Upper lobe of left lung (tissue), 4 donors: ENCODE data around the gene FDXR.

Experiments used
- CTCF ChIP-seq, 6 experiments: fragments of 450-650 bp in 4 of 6; fragments of 200-600 bp in 2 of 6; sonication (generic) in 2 of 6; IDR thresholded peaks; one replicate each; pipeline ENCODE4 v1.5.1; 2016 to 2019; ENCODE audit warnings: antibody characterized with exemption in 6 of 6
- EP300 ChIP-seq, 4 donors: sonication (generic); formaldehyde crosslinking; IDR thresholded peaks; one replicate each; pipeline ENCODE4 v1.5.1; 2017; ENCODE audit warnings: antibody characterized with exemption in 4 of 4, control low read depth in 2 of 4

DNA sequence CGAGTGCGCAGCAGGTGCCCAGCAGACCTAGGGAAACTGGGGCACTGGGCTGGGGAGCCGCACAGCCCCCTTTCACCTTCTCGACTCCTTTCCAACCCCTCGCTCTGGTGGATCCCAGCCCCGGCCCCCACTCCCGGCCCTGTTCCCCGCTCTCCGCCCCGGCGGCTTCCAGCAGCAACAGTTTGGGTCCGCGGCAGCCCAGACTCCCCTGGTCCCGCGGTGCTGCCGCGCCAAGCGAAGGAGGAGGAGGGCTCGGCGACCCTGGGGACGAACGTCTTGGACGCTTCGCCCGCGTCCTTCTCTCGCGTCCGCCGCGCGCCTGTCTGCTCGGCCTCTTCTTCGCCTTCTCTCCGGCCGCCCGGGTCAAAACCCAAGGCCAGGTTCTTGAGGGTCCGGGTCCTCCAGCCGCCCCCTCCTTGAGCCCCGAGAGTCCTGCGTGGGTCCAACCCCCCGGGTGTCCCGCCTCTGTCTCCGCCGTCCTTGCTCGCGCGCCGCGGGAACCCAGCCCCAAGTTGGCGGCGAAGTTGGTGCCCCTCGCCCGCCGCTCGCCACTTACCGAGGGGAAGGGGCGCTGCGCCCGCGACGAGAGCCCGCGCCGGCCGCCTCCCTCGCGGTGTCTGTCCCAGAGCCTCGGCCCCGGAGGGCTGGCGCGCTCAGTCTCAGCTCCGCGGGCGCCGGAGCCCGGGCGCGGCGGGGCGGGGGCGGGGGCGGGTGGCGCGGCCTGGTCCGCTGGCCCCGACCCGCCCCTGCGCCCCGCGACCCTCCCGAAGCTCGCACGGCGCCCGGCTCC is 11.7 kb downstream of the FDXR start:
- TF ChIP-seq CTCF (IDR thresholded peaks at IDR 0.05) = no peak
- TF ChIP-seq EP300 (IDR thresholded peaks at IDR 0.05) = no peak
